Measurements from ENCODE around the gene CA11. TPM values are rescaled to one million over a fixed set of nuclear protein-coding genes. Genes with fewer than 3 reads are reported as not detected.

CA11 gene
- total and polyA plus RNA-seq, 9 of the 15 experiments (the other 6 are each of a cell fraction or from before 2014, with no cell fraction given): 2.9 to 19.9 (median 8.3) TPM

DNA sequence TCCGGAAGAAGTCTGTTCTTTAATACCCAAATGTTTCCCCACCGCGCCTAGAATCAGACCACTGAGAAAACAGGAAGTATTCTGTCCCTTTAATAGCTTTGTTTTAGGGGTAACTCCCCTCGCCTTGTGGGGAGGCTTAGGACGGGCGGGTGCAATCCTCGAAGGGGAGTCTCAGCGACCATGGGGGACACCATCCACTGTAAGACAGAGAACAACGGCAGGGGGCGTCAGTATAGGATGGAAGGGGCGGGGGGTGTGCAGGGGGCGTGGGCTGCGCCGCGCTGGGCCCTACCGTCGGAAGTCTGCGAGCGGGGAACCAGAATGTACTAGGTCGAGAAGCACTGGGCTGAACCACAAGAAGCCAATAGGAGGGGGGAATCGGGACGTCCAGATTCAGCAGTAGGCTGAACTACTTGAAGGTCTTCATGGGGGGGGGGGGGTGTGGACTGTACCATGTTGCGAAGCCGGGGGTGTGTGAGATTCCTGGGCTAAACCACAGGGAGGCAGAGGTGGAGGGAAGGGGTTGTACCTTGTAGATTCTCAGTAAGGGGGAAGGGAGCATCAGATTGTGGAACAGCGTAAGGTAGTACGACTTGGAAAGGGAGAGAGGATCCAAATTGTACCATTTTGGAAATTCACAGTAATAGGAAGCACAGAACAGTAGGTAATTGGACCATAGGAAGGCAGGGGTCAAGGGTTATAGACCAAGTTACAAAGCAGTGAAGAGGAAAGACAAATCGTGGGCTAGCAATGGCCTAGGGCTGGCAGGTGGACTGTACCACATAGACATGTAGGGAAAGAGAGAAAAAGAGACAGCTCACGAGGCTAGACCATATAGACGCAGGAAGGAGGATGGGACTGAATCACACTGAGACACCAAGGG is 7.8 kb downstream of the CA11 start (continued):
- TF ChIP-seq KAT2B (IDR thresholded peaks at IDR 0.05; ENCODE audit: low read depth, low read length): no peak
- TF ChIP-seq POLR2B (IDR thresholded peaks at IDR 0.05; ENCODE audit: low read depth, partially characterized antibody): peak; percentile 29
- TF ChIP-seq, protein P1, sequence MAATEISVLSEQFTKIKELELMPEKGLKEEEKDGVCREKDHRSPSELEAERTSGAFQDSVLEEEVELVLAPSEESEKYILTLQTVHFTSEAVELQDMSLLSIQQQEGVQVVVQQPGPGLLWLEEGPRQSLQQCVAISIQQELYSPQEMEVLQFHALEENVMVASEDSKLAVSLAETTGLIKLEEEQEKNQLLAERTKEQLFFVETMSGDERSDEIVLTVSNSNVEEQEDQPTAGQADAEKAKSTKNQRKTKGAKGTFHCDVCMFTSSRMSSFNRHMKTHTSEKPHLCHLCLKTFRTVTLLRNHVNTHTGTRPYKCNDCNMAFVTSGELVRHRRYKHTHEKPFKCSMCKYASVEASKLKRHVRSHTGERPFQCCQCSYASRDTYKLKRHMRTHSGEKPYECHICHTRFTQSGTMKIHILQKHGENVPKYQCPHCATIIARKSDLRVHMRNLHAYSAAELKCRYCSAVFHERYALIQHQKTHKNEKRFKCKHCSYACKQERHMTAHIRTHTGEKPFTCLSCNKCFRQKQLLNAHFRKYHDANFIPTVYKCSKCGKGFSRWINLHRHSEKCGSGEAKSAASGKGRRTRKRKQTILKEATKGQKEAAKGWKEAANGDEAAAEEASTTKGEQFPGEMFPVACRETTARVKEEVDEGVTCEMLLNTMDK (IDR thresholded peaks at IDR 0.05; ENCODE audit: borderline replicate concordance, insufficient read depth, low read depth, low read length, poor library complexity, severe bottlenecking): peak; percentile 61
- TF ChIP-seq, protein P2, sequence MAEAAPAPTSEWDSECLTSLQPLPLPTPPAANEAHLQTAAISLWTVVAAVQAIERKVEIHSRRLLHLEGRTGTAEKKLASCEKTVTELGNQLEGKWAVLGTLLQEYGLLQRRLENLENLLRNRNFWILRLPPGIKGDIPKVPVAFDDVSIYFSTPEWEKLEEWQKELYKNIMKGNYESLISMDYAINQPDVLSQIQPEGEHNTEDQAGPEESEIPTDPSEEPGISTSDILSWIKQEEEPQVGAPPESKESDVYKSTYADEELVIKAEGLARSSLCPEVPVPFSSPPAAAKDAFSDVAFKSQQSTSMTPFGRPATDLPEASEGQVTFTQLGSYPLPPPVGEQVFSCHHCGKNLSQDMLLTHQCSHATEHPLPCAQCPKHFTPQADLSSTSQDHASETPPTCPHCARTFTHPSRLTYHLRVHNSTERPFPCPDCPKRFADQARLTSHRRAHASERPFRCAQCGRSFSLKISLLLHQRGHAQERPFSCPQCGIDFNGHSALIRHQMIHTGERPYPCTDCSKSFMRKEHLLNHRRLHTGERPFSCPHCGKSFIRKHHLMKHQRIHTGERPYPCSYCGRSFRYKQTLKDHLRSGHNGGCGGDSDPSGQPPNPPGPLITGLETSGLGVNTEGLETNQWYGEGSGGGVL (CRISPR knock-in tag; IDR thresholded peaks at IDR 0.05): no peak
- TF ChIP-seq ZNF184 (CRISPR knock-in tag; IDR thresholded peaks at IDR 0.05): no peak
- TF ChIP-seq CHD1 (IDR thresholded peaks at IDR 0.05; ENCODE audit: low read length): no peak
- no peak; the same call in 1 of the 2 replicates for TF ChIP-seq CBFA2T2 (conservative IDR thresholded peaks at IDR 0.05)
- TF ChIP-seq, protein P3, sequence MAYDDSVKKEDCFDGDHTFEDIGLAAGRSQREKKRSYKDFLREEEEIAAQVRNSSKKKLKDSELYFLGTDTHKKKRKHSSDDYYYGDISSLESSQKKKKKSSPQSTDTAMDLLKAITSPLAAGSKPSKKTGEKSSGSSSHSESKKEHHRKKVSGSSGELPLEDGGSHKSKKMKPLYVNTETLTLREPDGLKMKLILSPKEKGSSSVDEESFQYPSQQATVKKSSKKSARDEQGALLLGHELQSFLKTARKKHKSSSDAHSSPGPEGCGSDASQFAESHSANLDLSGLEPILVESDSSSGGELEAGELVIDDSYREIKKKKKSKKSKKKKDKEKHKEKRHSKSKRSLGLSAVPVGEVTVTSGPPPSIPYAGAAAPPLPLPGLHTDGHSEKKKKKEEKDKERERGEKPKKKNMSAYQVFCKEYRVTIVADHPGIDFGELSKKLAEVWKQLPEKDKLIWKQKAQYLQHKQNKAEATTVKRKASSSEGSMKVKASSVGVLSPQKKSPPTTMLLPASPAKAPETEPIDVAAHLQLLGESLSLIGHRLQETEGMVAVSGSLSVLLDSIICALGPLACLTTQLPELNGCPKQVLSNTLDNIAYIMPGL (CRISPR knock-in tag; IDR thresholded peaks at IDR 0.05): no peak
- peak; percentile 77 for TF ChIP-seq THRAP3 (IDR thresholded peaks at IDR 0.05; ENCODE audit: borderline replicate concordance)
- TF ChIP-seq ZNF175 (CRISPR knock-in tag; IDR thresholded peaks at IDR 0.05; ENCODE audit: low read depth): peak; percentile 66; the same call in 1 of the 2 replicates
- TF ChIP-seq U2AF2 (optimal IDR thresholded peaks at IDR 0.05; ENCODE audit: low read depth, low read length): no peak
- TF ChIP-seq SMARCC2 (IDR thresholded peaks at IDR 0.05; ENCODE audit: low read depth): no peak
- TF ChIP-seq, protein P4, sequence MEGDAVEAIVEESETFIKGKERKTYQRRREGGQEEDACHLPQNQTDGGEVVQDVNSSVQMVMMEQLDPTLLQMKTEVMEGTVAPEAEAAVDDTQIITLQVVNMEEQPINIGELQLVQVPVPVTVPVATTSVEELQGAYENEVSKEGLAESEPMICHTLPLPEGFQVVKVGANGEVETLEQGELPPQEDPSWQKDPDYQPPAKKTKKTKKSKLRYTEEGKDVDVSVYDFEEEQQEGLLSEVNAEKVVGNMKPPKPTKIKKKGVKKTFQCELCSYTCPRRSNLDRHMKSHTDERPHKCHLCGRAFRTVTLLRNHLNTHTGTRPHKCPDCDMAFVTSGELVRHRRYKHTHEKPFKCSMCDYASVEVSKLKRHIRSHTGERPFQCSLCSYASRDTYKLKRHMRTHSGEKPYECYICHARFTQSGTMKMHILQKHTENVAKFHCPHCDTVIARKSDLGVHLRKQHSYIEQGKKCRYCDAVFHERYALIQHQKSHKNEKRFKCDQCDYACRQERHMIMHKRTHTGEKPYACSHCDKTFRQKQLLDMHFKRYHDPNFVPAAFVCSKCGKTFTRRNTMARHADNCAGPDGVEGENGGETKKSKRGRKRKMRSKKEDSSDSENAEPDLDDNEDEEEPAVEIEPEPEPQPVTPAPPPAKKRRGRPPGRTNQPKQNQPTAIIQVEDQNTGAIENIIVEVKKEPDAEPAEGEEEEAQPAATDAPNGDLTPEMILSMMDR (IDR thresholded peaks at IDR 0.05 in 2 of 3, conservative IDR thresholded peaks at IDR 0.05 in 1 of 3; ENCODE audit: insufficient read depth in 2 of 3, low read depth in 1 of 3, low read length in 3 of 3): peak; percentile 1 to 9 (median 7); a peak in 2 of 6 replicates
- TF ChIP-seq RCOR1 (IDR thresholded peaks at IDR 0.05; ENCODE audit: borderline replicate concordance in 1 of 2, low read depth in 2 of 2, low read length in 2 of 2): peak; percentile 99
- no peak for TF ChIP-seq RBM14 (IDR thresholded peaks at IDR 0.05; ENCODE audit: borderline replicate concordance, insufficient read depth, low read depth, low read length)
- peak; percentile 33; the same call in 1 of the 2 replicates for TF ChIP-seq ELF4 (CRISPR knock-in tag; IDR thresholded peaks at IDR 0.05)
- no peak for TF ChIP-seq ZNF217 (CRISPR knock-in tag; IDR thresholded peaks at IDR 0.05)
- peak; percentile 43 for TF ChIP-seq TBP (optimal IDR thresholded peaks at IDR 0.05; ENCODE audit: low read depth, low read length)
- TF ChIP-seq BCOR (IDR thresholded peaks at IDR 0.05): 0 out of 2 replicates have a peak, but pooled peaks have one; percentile 41

All from K562 (cell line).